Ovary (tissue), 3 donors: ENCODE results near the gene MAML1.

Experiments used
- EP300 ChIP-seq: sonication (generic); formaldehyde crosslinking; IDR thresholded peaks from one replicate; pipeline ENCODE4 v1.6.1; 2017; ENCODE audit warnings: antibody characterized with exemption
- TF ChIP-seq, protein P1 (sequence below), 3 donors: fragments of 450-650 bp in 2 of 3; fragments of 200-600 bp in 1 of 3; IDR thresholded peaks; one replicate each; pipeline versions ENCODE4 v1.5.1 to v1.8.0; 2016 to 2022; ENCODE audit warnings: antibody characterized with exemption in 3 of 3, mild to moderate bottlenecking in 1 of 3
- donor health status: DM: no; HTN: no; CAD: no.

- TF ChIP-seq, protein P1, sequence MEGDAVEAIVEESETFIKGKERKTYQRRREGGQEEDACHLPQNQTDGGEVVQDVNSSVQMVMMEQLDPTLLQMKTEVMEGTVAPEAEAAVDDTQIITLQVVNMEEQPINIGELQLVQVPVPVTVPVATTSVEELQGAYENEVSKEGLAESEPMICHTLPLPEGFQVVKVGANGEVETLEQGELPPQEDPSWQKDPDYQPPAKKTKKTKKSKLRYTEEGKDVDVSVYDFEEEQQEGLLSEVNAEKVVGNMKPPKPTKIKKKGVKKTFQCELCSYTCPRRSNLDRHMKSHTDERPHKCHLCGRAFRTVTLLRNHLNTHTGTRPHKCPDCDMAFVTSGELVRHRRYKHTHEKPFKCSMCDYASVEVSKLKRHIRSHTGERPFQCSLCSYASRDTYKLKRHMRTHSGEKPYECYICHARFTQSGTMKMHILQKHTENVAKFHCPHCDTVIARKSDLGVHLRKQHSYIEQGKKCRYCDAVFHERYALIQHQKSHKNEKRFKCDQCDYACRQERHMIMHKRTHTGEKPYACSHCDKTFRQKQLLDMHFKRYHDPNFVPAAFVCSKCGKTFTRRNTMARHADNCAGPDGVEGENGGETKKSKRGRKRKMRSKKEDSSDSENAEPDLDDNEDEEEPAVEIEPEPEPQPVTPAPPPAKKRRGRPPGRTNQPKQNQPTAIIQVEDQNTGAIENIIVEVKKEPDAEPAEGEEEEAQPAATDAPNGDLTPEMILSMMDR (IDR thresholded peaks at IDR 0.05): no peak
- no peak for TF ChIP-seq EP300
Observed at GRCh38 chr5:179800071-179800695, 67.6 kb downstream of the MAML1 start.
